Measurements from ENCODE around the gene RNF17.
"Not testable (repeated sequence)": the region's sequence is repeated elsewhere in the genome, so short reads cannot be mapped to it uniquely, and the experiment has no call there.

Gene RNF17

GRCh38 chr13:24802074-24802473 is 38.1 kb downstream of the RNF17 start:
- Histone ChIP-seq H3K27ac (ENCODE audit: low read depth, low read length, severe bottlenecking) (no peak overlapping the region), H3K4me3 (ENCODE audit: extremely low read depth, insufficient read depth, low read length, poor library complexity, severe bottlenecking) (no peak overlapping the region), H3K4me1 (ENCODE audit: control insufficient read depth, insufficient read depth, low read length, poor library complexity, severe bottlenecking) (no peaks in the 10 kb centered on the region), H3K9me3 (ENCODE audit: control insufficient read depth, low read length) (no peaks in the 10 kb centered on the region), H3K36me3 (ENCODE audit: control insufficient read depth, insufficient read depth, low read length) (no peaks in the 10 kb centered on the region)
- 89 to 90% methylated on average over 4 to 6 of the region's 10 CpGs for WGBS, 2 experiments (ENCODE audit: insufficient coverage in 2 of 2)

DNA sequence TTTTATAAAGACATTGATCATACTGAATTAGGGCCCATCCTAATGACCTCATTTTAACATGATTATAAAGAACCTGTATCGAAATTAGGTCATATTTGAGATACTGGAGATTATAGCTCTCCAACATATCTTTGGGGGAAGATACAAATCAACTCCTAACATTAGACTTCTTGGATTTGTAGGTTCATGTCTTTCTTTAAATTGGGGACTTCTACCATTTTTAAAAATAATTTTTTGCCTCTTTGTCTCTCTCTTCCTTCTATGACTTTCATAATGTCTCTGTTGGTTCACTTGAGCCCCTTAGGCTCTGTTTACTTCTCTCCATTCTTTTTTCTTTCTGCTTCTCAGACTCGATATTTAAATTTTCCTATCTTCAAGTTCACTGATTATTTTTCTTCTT is 57.2 kb downstream of the RNF17 start:
- H3K27ac ChIP-seq (ENCODE audit: low read depth, low read length, severe bottlenecking) = no peak overlapping the region
- H3K4me1 ChIP-seq (ENCODE audit: control insufficient read depth, insufficient read depth, low read length, poor library complexity, severe bottlenecking) = no peaks in the 10 kb centered on the region
- WGBS, 2 experiments (ENCODE audit: insufficient coverage in 2 of 2) = 100% methylated on average over 1 of the region's 2 CpGs; no CpG with 5 or more reads in 1 of the 2 experiments
- no peak overlapping the region for H3K4me3 ChIP-seq (ENCODE audit: extremely low read depth, insufficient read depth, low read length, poor library complexity, severe bottlenecking)
- no peaks in the 10 kb centered on the region for H3K36me3 ChIP-seq (ENCODE audit: control insufficient read depth, insufficient read depth, low read length)
- H3K9me3 ChIP-seq (ENCODE audit: control insufficient read depth, low read length) = no peaks in the 10 kb centered on the region

DNA sequence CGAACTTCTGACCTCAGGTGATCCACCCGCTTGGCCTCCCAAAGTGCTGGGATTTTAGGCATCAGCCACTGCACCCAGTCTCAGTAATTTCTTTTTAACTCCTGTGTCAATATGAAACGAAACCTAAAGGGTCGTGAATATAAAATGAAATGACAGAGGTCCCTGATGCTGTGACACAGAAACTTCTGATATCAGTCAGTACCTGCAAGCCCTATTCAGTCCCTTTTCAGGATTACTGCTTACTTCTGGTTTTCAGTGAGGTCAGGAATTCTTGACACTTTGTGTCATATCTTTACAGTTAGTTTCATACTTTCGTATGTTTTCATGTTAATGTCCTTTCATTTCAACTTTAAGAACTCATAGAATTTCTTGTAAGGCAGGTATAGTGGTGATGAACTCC is 58.7 kb downstream of the RNF17 start:
- WGBS, 2 experiments (ENCODE audit: insufficient coverage in 2 of 2) = 90 to 100% methylated on average over 2 to 4 of the region's 5 CpGs
- Histone ChIP-seq H3K4me1 (ENCODE audit: control insufficient read depth, insufficient read depth, low read length, poor library complexity, severe bottlenecking) (no peaks in the 10 kb centered on the region), H3K27ac (ENCODE audit: low read depth, low read length, severe bottlenecking) (no peak overlapping the region), H3K9me3 (ENCODE audit: control insufficient read depth, low read length) (no peaks in the 10 kb centered on the region), H3K36me3 (ENCODE audit: control insufficient read depth, insufficient read depth, low read length) (no peaks in the 10 kb centered on the region), H3K4me3 (ENCODE audit: extremely low read depth, insufficient read depth, low read length, poor library complexity, severe bottlenecking) (no peak overlapping the region)

DNA sequence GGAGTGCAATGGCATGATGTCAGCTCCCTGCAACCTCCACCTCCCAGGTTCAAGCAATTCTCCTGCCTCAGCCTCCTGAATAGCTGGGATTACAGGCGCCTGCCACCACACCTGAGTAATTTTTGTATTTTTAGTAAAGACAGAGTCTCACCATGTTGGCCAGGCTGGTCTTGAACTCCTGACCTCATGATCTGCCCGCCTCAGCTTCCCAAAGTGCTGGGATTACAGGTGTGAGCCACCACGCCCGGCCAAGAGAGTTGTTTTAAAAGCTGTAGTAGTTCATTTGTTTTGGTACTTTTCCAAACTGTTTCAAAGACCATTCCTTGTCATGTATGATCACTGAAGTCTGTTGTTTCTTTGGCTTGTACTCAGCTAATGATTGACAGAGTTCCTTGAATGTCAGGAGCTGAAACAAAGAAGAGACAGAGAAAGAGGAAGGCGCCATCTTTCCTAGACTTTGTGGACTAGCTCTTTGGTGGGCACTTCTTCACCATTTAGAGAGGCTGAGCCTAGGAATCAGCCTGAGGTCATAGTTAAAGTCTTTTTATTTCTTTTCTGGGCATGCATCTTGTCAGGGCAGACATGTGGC is 59.2 kb downstream of the RNF17 start:
- not testable (repeated sequence) for H3K9me3 ChIP-seq (ENCODE audit: control insufficient read depth, low read length); H3K27ac ChIP-seq (ENCODE audit: low read depth, low read length, severe bottlenecking); H3K4me3 ChIP-seq (ENCODE audit: extremely low read depth, insufficient read depth, low read length, poor library complexity, severe bottlenecking); H3K4me1 ChIP-seq (ENCODE audit: control insufficient read depth, insufficient read depth, low read length, poor library complexity, severe bottlenecking); H3K36me3 ChIP-seq (ENCODE audit: control insufficient read depth, insufficient read depth, low read length)
- 71 to 100% methylated on average over 1 of the region's 5 CpGs for WGBS, 2 experiments (ENCODE audit: insufficient coverage in 2 of 2)

DNA sequence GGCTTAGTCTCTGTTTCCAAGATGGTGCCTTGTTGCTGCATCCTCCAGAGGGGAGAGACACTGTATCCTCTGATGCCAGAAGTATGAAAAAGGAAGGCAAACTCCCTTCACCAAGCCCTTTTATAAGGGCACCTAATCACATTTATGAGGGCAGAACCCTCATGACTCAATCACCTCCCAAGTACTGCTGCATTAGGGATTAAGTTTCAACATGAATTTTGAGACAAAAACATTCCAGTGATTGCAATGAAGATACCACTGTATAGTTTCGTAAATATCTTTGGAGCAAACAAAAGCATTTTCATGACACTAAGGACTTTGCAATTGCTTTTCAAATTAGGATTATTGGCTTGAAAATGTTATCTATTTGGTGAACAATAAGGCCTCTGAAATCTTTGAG is 63.8 kb downstream of the RNF17 start:
- Histone ChIP-seq H3K27ac (ENCODE audit: low read depth, low read length, severe bottlenecking) (no peak overlapping the region), H3K36me3 (ENCODE audit: control insufficient read depth, insufficient read depth, low read length) (no peaks in the 10 kb centered on the region), H3K4me3 (ENCODE audit: extremely low read depth, insufficient read depth, low read length, poor library complexity, severe bottlenecking) (no peak overlapping the region), H3K4me1 (ENCODE audit: control insufficient read depth, insufficient read depth, low read length, poor library complexity, severe bottlenecking) (no peaks in the 10 kb centered on the region), H3K9me3 (ENCODE audit: control insufficient read depth, low read length) (no peaks in the 10 kb centered on the region)
- 86% methylated on average over 1 of the region's 1 CpG; no CpG with 5 or more reads in 1 of the 2 experiments for WGBS, 2 experiments (ENCODE audit: insufficient coverage in 2 of 2)

DNA sequence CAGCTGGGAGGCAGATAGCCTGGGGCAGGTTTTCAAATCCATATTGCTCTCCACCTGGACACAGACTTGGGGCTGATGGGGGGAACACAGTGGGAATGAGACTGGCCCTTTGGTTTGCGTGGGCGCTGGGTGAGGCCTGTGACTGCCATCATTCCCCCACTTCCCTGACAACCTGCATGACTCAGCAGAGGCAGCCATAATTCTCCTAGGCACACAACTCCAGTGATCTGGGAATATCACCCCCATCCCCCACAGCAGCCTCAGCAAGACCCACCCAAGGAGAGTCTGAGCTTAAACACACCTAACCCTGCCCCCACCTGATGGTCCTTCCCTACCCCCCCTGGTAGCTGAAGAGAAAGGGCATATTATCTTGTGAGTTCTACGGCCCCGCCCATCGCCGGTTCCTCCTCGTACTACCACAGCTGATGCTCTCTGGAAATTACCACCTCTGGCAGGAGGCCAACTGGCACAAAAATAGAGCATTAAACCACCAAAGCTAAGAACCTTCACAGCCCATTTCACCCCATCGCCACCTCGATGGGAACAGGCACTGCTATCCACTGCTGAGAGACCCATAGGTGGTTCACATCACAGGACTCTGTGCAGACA is 71.0 kb downstream of the RNF17 start:
- Histone ChIP-seq H3K9me3 (ENCODE audit: control insufficient read depth, low read length) (no peaks in the 10 kb centered on the region), H3K4me1 (ENCODE audit: control insufficient read depth, insufficient read depth, low read length, poor library complexity, severe bottlenecking) (no peaks in the 10 kb centered on the region), H3K36me3 (ENCODE audit: control insufficient read depth, insufficient read depth, low read length) (no peaks in the 10 kb centered on the region), H3K4me3 (ENCODE audit: extremely low read depth, insufficient read depth, low read length, poor library complexity, severe bottlenecking) (no peak overlapping the region), H3K27ac (ENCODE audit: low read depth, low read length, severe bottlenecking) (no peak overlapping the region)
- 94 to 100% methylated on average over 1 to 9 of the region's 9 CpGs for WGBS, 2 experiments (ENCODE audit: insufficient coverage in 2 of 2)

DNA sequence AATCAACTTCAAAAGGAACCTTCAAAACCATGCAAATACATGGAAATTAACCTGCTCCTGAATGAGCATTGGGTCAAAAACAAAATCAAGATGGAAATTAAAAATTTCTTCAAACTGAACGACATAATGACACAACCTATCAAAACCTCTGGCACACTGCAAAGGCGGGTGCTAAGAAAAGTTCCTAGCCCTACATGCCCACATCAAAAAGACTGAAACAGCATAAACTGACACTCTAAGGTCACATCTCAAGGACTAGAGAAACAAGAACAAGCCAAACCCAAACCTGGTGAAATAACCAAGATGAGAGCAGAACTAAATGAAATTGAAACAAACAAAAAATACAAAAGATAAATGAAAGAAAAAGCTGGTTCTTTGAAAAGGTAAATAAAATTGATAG is 73.6 kb downstream of the RNF17 start:
- not testable (repeated sequence) for H3K4me3 ChIP-seq (ENCODE audit: extremely low read depth, insufficient read depth, low read length, poor library complexity, severe bottlenecking); H3K9me3 ChIP-seq (ENCODE audit: control insufficient read depth, low read length); H3K4me1 ChIP-seq (ENCODE audit: control insufficient read depth, insufficient read depth, low read length, poor library complexity, severe bottlenecking); H3K27ac ChIP-seq (ENCODE audit: low read depth, low read length, severe bottlenecking); H3K36me3 ChIP-seq (ENCODE audit: control insufficient read depth, insufficient read depth, low read length)
- 100% methylated on average over 1 of the region's 2 CpGs; no CpG with 5 or more reads in 1 of the 2 experiments for WGBS, 2 experiments (ENCODE audit: insufficient coverage in 2 of 2)

GRCh38 chr13:24842549-24843274 is 78.7 kb downstream of the RNF17 start:
- Histone ChIP-seq H3K4me1 (ENCODE audit: control insufficient read depth, insufficient read depth, low read length, poor library complexity, severe bottlenecking) (no peaks in the 10 kb centered on the region), H3K36me3 (ENCODE audit: control insufficient read depth, insufficient read depth, low read length) (no peaks in the 10 kb centered on the region), H3K4me3 (ENCODE audit: extremely low read depth, insufficient read depth, low read length, poor library complexity, severe bottlenecking) (no peak overlapping the region), H3K9me3 (ENCODE audit: control insufficient read depth, low read length) (no peaks in the 10 kb centered on the region), H3K27ac (ENCODE audit: low read depth, low read length, severe bottlenecking) (no peak overlapping the region)
- 91 to 93% methylated on average over 3 to 7 of the region's 9 CpGs for WGBS, 2 experiments (ENCODE audit: insufficient coverage in 2 of 2)

GRCh38 chr13:24851546-24851945 is 87.6 kb downstream of the RNF17 start:
- 88 to 100% methylated on average over 1 of the region's 1 CpG for WGBS, 2 experiments (ENCODE audit: insufficient coverage in 2 of 2)
- H3K4me3 ChIP-seq (ENCODE audit: extremely low read depth, insufficient read depth, low read length, poor library complexity, severe bottlenecking) = no peak overlapping the region
- H3K4me1 ChIP-seq (ENCODE audit: control insufficient read depth, insufficient read depth, low read length, poor library complexity, severe bottlenecking) = no peaks in the 10 kb centered on the region
- no peaks in the 10 kb centered on the region for H3K36me3 ChIP-seq (ENCODE audit: control insufficient read depth, insufficient read depth, low read length)
- no peaks in the 10 kb centered on the region for H3K9me3 ChIP-seq (ENCODE audit: control insufficient read depth, low read length)
- H3K27ac ChIP-seq (ENCODE audit: low read depth, low read length, severe bottlenecking) = no peak overlapping the region

- no peaks in the 10 kb centered on the region for H3K4me1 ChIP-seq (ENCODE audit: control insufficient read depth, insufficient read depth, low read length, poor library complexity, severe bottlenecking)
- no peaks in the 10 kb centered on the region for H3K9me3 ChIP-seq (ENCODE audit: control insufficient read depth, low read length)
- H3K36me3 ChIP-seq (ENCODE audit: control insufficient read depth, insufficient read depth, low read length) = no peaks in the 10 kb centered on the region
- no peak overlapping the region for H3K4me3 ChIP-seq (ENCODE audit: extremely low read depth, insufficient read depth, low read length, poor library complexity, severe bottlenecking)
- H3K27ac ChIP-seq (ENCODE audit: low read depth, low read length, severe bottlenecking) = no peak overlapping the region
These were observed 90.3 kb downstream of the RNF17 start for GRCh38 chr13:24854311-24854710.

- H3K9me3 ChIP-seq (ENCODE audit: control insufficient read depth, low read length) = no peaks in the 10 kb centered on the region
- H3K4me1 ChIP-seq (ENCODE audit: control insufficient read depth, insufficient read depth, low read length, poor library complexity, severe bottlenecking) = no peaks in the 10 kb centered on the region
- no peaks in the 10 kb centered on the region for H3K36me3 ChIP-seq (ENCODE audit: control insufficient read depth, insufficient read depth, low read length)
- 93 to 100% methylated on average over 2 to 3 of the region's 5 CpGs for WGBS, 2 experiments (ENCODE audit: insufficient coverage in 2 of 2)
- no peak overlapping the region for H3K4me3 ChIP-seq (ENCODE audit: extremely low read depth, insufficient read depth, low read length, poor library complexity, severe bottlenecking)
- H3K27ac ChIP-seq (ENCODE audit: low read depth, low read length, severe bottlenecking) = no peak overlapping the region
These were observed 95.0 kb downstream of the RNF17 start for GRCh38 chr13:24858953-24859352.

Data from mesodermal cell (in vitro differentiated cells).